ENCODE results near the gene SLC9A5.

SLC9A5 gene

GRCh38 chr16:67311607-67312488, 63.1 kb downstream of the SLC9A5 start:
- no peaks in the 10 kb centered on the region for H3K27me3 Mint-ChIP-seq (ENCODE audit: low read depth)
- H3K4me1 Mint-ChIP-seq (ENCODE audit: low read depth) = peaks cover 32% of the 10 kb centered on the region
- H3K27ac Mint-ChIP-seq = peak overlapping the region; percentile 90
- no peaks in the 10 kb centered on the region for H3K36me3 Mint-ChIP-seq (ENCODE audit: low read depth)
- H3K9me3 Mint-ChIP-seq = no peaks in the 10 kb centered on the region
- H3K4me3 Mint-ChIP-seq = peak overlapping the region; percentile 6

- Mint-ChIP-seq H3K36me3 (ENCODE audit: low read depth) (no peaks in the 10 kb centered on the region), H3K4me3 (peak overlapping the region; percentile 35), H3K27me3 (ENCODE audit: low read depth) (no peaks in the 10 kb centered on the region), H3K9me3 (no peaks in the 10 kb centered on the region), H3K27ac (peak overlapping the region; percentile 90), H3K4me1 (ENCODE audit: low read depth) (peaks cover 32% of the 10 kb centered on the region)
Observed at GRCh38 chr16:67312719-67313118, 63.9 kb downstream of the SLC9A5 start.

- no peaks in the 10 kb centered on the region for H3K36me3 Mint-ChIP-seq (ENCODE audit: low read depth)
- H3K27ac Mint-ChIP-seq = no peak overlapping the region
- H3K27me3 Mint-ChIP-seq (ENCODE audit: low read depth) = peaks cover 27% of the 10 kb centered on the region
- peaks cover 4% of the 10 kb centered on the region for H3K4me1 Mint-ChIP-seq (ENCODE audit: low read depth)
- no peaks in the 10 kb centered on the region for H3K9me3 Mint-ChIP-seq
- H3K4me3 Mint-ChIP-seq = no peak overlapping the region
Observed at GRCh38 chr16:67317853-67318252, 69.1 kb downstream of the SLC9A5 start.
